ENCODE data around the gene RNF2. TPM values are rescaled to one million over a fixed set of nuclear protein-coding genes. Genes with fewer than 3 reads are reported as not detected.

Gene RNF2
- total RNA-seq, 1 experiment from 2014 or later: 29.4 TPM

Other genes starting within 250 kb of the RNF2 start
- gene NIBAN1, start 71.0 kb upstream of the RNF2 start, total RNA-seq (2014; rRNA removed; shearing (Covaris generic); ENCODE audit: low replicate concordance): 26.5 and 36.6 TPM in 2 replicates
- 15.1 and 26.3 TPM in 2 replicates for gene TRMT1L, start 111.4 kb downstream of the RNF2 start, total RNA-seq (2014; rRNA removed; shearing (Covaris generic); ENCODE audit: low replicate concordance)
- gene SWT1, start 111.6 kb downstream of the RNF2 start, total RNA-seq (2014; rRNA removed; shearing (Covaris generic); ENCODE audit: low replicate concordance): 0.75 and 2.3 TPM in 2 replicates

Measured in Caki2 (cell line).